HTERT RPE-1 (cell line): ENCODE results near the gene IL11RA.

ENCODE experiments used
- in situ Hi-C: fragments of 300-500 bp; cut with MboI; formaldehyde crosslinking; loops from 4 replicates; pipeline ENCODE4 v1.14.3; 2020; ENCODE audit warnings: low sequenced_read_pairs

The IL11RA gene

DNA sequence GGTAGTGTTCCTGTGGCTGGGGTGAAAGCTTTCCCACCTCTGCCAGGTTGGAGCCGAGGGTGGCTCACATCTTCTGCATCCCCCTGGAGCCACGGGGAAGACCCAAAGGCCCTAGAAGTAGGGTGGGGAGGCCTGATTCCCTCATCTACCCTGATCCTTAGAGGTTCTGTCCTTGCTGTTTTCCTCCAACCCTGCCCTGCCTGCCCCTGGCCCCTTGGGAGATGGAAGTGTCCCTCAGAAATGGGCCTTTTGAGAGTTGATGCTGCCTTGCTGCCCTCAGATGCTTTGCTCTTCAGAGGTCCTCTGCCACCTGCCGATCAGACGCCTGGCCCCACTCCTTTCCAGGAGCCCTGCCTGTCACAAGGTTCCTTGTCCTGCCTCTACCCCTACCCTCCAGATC lies 32.8 kb downstream of the IL11RA start:
- in situ Hi-C loops: no loop called here

DNA sequence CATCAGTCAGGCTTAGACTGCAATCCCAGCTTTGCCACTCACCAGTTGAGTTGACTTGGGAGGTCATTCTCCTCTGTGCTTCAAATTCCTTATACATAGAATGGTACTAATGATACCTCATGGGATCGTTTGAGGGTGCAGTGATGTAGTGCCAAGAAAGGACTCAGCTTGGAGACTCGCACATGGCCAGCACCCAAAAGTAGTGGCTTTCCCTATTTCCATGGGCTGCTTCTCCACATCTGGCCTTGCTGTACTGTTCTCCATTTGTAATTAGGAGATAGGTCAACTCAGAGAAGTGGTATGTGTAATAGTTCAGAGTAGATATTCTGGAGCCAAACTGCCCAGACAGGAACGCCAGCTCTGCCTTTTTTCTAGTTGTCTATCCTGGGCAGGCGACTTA lies 33.6 kb downstream of the IL11RA start:
- in situ Hi-C loops: no loop called here

- in situ Hi-C loops: no loop called here
Measured at GRCh38 chr9:34686231-34686630, 34.2 kb downstream of the IL11RA start.

GRCh38 chr9:34686732-34687131 lies 34.7 kb downstream of the IL11RA start:
- in situ Hi-C loops: no loop called here

GRCh38 chr9:34687276-34688030 lies 35.5 kb downstream of the IL11RA start:
- in situ Hi-C loops: no loop called here

- in situ Hi-C loops: no loop called here
Measured at GRCh38 chr9:34688329-34689115, 36.5 kb downstream of the IL11RA start.

GRCh38 chr9:34689116-34689470 lies 37.1 kb downstream of the IL11RA start:
- in situ Hi-C loops: no loop called here

DNA sequence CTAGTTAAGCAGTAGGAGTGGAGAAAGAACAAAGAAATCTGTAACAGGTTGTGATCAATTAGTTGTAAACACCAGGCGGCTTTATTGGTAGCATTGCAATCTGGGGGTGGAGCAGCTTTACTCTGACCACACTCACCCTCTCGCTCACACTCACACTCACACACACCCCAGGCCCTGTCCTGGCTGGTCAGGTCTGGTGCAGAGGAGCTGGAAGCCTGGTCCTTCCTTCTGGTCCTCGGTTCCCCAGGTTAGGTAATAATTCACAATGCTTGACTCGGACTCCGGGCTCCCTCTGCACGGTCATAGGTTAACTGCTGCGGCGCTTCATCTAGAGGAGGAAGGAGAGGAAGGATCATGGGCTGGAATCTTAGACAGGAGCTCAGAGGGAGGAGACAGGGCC lies 37.5 kb downstream of the IL11RA start:
- in situ Hi-C loops: no loop called here

DNA sequence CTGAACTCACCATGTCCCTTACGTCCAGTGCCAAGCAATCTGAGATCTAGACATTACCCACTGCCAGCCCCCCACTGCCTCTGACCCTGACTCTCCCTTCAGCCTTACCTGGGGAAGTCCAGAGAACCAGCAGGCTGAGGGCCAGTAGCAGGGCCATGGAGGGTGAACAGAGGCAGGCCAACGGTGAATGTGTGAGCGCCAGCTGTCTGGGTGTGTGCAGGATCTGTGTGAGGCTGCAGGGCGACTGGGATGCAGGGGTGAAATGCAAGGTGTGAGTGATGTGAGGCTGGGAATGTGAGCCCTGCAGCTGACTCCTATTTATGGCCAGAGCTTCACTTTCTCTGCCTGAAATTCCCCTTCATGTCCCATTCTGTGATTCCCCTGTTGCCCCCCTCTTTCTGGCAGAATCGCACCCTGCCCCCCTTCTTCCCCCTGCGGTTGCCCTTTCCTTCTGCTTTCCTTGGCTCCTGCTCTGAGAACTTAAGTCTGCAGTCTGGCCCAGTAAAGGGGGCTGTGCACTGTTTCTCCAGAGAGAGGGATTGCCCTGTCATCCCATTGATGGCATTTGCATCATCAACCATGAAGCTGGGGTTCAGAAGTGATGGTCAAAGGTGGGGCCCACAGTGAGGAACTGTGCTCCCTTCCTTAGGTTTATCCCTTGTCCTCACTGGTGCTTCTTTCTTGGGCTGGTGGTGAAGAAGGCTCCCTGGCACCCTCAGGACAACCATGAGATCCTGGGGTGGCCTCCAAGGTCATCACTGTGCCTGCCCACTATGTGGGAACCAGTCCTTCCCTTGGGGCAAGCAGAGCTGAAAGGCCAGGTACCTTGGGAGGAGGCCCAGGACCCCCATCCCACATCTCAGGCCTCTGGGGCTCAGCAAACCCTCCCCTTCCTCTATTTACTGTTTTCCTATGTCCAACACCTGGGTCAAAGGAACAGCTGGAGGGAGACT lies 39.3 kb downstream of the IL11RA start, which contains the start of gene CCL19:
CCL19 (minus strand) TSS at position 294 of the 953 bp plus-strand sequence; CDS start at position 157, 137 bp downstream.
- in situ Hi-C loops: no loop called here

DNA sequence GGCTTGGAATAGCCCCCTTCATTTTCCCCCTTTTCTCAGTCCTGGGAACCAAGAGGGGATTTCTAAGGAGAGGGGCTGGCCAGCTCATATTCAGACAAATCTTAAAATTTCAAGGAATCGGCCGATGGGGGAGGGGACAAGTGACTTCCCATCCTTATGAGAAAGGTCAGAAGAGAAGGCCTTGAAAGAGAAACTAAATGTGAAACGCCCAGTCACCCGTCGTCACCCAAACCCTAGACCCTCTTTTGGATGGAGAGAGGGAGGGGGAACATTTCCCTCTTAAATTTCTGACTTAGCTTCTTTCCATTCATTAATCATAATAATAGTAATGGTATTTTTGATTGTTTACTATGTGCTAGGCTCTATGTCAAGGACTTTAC lies 39.9 kb downstream of the IL11RA start:
- in situ Hi-C loops: no loop called here

DNA sequence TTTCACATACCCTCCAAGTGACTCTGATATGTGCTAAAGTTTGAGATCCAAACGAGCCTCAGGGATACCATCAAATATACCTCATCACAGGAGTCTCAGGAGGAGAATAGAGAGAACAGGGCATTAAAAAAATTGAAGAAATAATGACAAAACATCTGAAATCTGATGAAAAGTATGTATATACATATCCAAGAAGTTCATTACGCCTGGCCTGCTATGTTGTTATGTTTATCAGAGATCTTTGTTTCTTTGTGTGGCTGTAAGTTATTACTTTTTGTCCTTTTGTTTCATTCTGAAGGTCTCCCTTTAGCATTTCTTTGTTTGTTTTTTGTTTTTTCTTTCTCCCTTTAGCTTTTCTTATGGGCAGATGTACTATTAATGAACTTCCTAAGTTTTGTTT lies 41.6 kb downstream of the IL11RA start:
- in situ Hi-C loops: no loop called here

GRCh38 chr9:34694811-34695210 lies 42.8 kb downstream of the IL11RA start:
- in situ Hi-C loops: no loop called here

GRCh38 chr9:34701023-34701768 lies 49.2 kb downstream of the IL11RA start:
- in situ Hi-C loops: no loop called here

GRCh38 chr9:34701769-34702736 lies 50.1 kb downstream of the IL11RA start:
- in situ Hi-C loops: no loop called here

DNA sequence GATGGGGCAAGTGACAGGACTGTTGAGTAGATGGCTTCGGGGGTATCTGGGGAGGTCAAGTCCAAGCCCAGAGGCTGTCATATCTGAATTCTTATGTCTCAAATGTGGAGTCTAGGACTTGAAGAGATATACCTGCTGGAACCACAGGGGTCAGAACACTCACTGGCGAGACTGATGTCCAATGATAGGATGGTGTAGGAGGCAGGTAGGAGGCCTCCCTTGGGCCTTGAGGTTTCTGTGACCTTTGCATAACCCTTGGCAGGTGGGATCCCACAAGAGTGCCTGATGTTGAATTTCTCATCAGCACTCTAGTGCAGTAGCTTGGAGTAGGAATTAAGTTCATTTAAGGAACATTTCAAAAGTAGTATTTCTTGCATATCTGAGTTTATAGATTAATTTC lies 55.1 kb downstream of the IL11RA start:
- in situ Hi-C loops: no loop called here

DNA sequence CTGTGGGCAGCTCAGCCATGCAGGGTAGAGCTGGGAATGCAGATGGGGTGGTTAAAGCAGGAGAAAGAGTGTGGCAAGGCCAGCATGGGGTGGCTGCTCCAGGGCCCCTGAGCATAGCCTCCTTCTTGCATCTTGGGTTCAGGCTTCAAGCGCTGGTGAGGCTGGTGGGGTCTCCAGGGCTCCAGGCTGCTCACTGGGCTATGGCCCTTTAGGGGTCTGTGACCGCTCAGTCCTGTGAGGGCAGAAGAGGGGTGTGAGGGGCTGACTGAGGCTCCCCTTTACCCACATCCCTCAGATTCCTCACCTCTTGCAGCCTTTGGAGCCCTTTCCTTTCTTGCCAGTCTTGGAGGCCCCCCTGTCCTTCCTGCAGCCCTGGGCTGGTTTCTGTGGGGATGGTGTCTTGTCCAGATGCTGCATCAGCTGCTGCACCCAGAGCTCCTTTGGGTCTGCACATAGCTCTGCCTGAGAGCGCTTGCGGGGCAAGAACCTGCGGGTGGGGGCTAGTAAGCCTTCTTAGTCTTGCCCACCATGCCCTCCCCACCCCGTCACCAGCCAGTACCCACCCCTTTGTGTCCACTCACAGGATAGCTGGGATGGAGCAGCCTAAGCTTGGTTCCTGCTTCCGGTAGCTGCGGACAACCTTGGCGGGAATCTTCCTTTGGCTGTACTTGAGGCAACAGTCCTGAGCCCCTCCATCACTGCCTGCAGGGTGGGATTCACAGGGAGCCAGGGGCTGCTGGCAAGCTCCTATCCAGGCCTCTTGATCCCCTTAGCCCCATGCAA lies 57.4 kb downstream of the IL11RA start:
- in situ Hi-C loops: no loop called here

- in situ Hi-C loops: no loop called here
Measured at GRCh38 chr9:34710023-34710422, 58.0 kb downstream of the IL11RA start, which contains the start of gene CCL21. Gene CCL21, minus strand, starts transcription at chr9:34710136. Its CDS starts 70 bp downstream, at chr9:34710066.
